Suppressor macrophage (primary cell): ENCODE data around the gene TPRN.

Source experiments
- DNase-seq, 4 experiments: peaks; one replicate each; pipeline ENCODE4 v3.0.0-alpha.2; 2020 to 2022

TPRN gene

DNA sequence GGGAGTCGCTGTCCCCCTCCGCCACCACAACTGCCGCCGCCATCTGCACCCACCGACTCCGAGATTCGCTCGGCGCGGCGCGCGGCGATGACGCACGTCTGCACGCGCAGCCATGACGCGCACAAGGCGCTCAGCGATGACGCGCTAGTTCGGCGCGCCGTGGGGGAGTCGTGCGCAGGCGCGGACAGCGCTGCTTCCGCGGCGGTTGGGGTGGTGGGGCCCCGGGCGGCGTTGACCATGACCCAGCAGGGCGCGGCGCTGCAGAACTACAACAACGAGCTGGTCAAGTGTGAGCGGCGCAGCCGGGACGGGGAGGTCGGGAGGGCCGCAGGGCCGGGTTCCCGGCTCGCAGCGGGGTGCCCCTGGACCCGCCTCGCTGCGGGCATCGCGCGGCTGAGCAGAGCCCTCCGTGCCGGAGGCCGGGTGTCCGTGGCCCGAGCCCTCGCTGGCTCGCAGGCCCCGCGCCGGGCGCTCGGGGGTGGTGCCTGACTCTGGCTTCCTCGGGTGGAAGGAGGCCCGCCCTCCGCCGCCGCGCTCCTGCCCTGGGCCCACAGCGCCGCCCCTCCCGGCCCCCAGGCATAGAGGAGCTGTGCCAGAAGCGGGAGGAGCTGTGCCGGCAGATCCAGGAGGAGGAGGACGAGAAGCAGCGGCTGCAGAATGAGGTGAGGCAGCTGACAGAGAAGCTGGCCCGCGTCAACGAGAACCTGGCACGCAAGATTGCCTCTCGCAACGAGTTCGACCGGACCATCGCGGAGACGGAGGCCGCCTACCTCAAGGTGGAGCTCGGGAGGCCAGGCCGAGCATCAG lies 11.8 kb downstream of the TPRN start, which contains the start of the genes ANAPC2 and SSNA1:
ANAPC2 (minus strand) TSS at position 71 of the 807 bp plus-strand sequence; CDS start at position 43, 28 bp downstream.
SSNA1 (plus strand) TSS at position 187 of the 807 bp plus-strand sequence; CDS start at position 238, 51 bp downstream.
- peak; percentile 96 to 99 (median 98) for DNase-seq

GRCh38 chr9:137188086-137188489 lies 12.5 kb downstream of the TPRN start:
- no peak for DNase-seq

DNA sequence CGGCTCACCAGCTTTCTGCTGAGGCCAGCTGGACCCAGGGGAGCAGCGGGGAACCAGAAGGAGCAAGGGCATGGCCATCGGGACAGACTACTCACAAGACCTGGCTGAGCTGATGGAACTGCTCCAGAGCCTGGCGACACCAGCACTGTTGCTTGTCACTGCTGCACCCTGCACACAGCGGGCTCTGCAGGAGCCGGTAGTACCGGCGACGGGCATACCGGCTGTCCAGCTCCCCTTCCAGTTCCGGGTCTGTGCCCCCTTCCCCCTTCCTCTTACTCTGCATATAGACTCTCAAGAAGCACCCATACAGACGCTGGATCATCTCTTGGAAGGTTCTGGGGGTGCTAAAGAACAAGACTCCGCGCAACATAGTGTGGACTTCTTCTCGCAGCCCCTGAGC lies 13.2 kb downstream of the TPRN start:
- DNase-seq: no peak

DNA sequence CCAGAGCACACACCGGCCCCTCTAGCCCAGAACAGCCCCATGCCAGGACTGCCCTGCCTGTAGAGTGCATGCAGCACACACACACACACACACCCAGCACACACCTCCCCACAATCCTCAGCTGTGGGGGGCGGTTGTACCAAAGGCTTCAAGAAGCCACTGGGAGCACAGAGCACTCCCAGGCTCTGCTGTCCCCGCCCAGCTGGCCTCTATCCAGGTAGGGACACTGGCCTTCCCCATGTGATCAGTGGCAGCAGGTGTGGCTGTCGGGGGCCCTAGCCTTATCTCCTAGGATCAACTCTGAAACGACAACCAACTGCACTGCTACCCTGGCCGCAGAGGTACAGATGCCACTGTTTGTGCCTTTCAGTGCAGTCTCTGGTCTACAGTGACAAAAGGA lies 14.2 kb downstream of the TPRN start:
- no peak for DNase-seq

GRCh38 chr9:137185921-137186320 lies 14.6 kb downstream of the TPRN start:
- DNase-seq: no peak

DNA sequence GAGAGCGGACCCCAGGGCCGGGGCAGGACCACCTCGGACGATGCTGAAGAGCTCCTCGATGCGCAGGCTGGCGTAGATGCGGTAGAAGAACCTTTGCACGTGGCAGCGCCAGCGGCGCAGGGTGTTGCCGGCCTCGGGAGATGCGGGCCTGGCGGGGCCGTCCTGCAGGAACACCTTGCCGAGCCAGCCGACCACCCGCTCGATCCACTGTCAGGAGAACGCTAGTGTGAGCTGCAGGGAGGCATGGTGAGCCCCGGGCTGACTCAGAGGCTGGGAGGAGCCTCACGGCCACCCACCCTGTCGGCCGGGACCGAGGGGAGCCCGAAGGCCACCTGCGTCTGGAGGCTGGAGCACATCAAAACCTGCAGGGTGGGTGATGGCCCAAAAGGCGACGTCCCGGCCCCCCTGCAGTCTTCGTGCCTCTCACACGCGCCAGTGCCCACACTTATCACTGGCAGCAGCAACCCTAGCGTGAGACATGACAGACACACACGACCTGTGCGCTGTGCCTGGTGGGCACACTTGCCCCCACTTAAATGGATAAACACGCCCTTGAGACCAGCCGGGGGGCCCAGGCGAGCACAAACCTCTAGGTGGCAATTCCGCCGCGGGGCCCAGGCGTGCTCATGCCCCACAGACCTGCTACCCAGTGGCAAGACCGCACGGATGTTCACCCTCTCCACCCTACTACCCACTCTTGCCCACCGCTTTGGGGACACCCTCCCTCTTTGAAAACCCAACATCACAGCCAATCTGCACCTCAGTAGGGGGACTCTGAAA lies 15.5 kb downstream of the TPRN start:
- DNase-seq: no peak

- no peak for DNase-seq
These were observed 16.5 kb downstream of the TPRN start for GRCh38 chr9:137183980-137184595.

GRCh38 chr9:137182836-137183235 lies 17.7 kb downstream of the TPRN start:
- no peak for DNase-seq

GRCh38 chr9:137181680-137182079 lies 18.9 kb downstream of the TPRN start:
- DNase-seq: no peak

DNA sequence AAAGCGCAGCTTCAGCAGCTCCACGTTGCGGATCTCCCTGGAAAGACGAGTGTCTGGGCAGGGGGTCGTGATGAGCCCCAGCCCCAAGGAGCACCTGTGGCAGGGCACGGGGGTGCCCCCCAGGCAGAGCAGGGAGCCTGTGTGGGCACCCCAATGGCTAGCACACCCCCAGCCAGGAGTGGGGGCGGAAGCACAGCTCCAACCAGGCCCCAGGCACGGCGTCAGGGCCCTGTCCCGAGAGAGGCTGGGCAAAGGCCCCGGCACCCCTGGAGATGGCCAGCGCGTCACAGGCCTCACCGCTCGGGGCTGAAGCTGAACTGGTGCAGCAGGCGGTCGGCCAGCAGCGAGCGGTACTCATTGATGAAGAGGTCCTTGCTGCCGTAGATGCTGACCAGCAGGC lies 20.1 kb downstream of the TPRN start:
- no peak for DNase-seq

DNA sequence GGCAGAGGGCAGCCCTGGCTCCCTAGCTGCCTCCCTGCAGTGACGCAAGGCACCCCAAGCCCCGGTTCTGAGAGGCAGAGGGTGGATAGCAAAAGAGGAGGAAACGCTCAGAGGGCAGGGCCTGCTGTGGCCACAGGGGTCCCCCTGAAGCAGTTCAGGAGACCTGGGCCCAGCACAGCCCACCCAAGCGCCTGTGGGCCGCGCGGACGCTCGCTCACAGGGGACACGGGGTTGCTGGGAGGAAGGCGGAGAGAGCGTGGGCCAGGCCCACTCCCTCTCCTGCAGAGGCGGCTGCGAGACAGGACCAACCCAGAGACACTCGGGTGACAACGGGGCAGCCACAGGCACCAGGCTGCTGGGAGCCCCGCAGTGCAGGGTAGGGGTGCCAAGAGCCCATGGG lies 20.8 kb downstream of the TPRN start:
- DNase-seq: no peak

DNA sequence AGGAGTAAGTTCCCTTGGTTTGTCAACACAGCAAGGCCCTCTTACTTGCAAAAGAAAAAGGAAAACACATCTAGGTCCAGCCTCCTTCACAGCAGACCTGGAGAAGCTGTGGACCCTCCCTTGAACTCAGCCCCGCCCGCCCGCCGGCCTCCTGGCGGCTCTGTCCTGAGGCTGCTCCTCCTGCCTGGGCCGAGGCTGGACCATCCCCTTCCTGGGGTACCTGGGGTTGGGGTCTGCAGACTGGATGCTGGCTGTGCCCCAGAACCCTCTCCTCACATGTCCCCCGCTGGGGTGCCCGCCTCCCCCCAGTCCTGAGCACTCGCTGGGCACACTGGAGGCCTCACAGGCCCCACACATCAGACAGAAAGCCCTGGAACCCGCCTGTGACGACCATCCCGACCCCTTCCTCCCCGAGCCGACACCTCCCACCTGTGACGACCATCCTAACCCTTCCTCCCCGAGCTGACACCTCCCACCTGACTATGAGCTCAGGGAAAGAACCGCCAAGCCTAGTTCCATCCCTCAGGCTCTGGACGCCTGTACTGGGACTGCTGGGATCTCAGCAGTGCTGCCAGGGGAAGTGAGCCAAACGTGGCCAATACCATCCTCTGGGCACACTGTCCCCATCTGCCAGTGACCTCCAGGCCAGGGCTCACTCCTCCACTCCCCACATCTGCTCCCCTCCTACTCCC lies 21.5 kb downstream of the TPRN start:
- DNase-seq: no peak

- no peak for DNase-seq
These were observed 22.2 kb downstream of the TPRN start for GRCh38 chr9:137178201-137178938.

- peak in 2 of 4 experiments; percentile 42 to 45 for DNase-seq
These were observed 24.0 kb downstream of the TPRN start for GRCh38 chr9:137176302-137177182.

DNA sequence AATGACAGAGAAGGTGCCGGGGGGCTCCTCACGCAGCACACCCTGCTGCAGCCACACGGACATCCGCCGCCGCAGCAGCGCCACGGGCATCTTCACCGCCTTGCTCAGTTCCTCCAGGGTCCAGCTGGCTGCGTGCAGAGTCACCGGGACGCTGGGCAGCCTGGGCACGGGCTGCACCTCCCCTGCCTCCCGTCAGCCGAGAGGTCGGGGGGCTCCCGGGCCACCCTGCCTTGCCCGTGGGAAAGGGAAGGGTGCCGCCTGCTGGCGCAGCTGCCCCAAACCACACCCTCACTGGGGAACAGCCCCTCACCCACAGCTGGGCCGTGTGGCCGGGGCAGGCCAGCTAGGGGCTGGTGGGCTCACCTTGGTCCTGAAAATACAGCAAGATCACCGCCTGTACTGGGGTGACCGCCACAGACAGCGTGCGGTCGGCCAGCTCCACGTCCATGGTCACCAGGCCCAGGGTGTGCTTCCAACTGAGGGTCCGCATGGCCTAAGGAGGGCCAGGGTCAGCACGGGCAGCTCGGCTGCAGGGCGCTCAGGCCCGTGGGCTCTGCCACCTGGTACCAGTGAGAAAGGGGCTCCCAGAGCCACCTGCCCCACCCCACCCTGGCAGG lies 25.1 kb downstream of the TPRN start:
- DNase-seq: no peak

DNA sequence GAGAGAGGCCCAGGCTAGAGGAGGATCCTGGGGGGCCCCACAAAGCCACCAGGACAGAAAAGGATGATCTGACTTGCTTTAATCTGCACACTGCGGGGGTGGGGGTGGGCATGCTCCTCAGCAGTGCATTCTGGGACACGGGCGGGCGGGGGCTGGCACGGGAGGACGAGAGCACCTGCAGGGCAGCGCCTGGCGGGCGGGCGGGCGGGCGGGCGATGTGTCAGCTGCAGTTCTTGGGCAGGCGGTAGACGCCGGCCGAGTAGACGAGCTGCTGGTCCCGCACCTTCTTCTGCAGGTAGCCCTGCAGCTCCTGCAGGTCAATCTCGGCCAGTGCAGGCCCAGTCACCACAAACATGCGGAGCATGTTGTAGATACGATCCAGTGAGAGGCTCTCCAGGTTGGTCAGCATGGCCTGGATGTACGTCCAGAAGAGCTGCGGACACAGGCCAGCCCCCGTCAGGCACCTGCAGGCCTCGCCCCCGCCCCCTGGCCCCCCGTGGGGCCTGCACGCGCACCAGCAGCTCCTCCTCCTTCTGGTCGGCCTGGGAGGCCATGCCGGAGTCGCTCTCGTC lies 25.7 kb downstream of the TPRN start:
- no peak for DNase-seq

DNA sequence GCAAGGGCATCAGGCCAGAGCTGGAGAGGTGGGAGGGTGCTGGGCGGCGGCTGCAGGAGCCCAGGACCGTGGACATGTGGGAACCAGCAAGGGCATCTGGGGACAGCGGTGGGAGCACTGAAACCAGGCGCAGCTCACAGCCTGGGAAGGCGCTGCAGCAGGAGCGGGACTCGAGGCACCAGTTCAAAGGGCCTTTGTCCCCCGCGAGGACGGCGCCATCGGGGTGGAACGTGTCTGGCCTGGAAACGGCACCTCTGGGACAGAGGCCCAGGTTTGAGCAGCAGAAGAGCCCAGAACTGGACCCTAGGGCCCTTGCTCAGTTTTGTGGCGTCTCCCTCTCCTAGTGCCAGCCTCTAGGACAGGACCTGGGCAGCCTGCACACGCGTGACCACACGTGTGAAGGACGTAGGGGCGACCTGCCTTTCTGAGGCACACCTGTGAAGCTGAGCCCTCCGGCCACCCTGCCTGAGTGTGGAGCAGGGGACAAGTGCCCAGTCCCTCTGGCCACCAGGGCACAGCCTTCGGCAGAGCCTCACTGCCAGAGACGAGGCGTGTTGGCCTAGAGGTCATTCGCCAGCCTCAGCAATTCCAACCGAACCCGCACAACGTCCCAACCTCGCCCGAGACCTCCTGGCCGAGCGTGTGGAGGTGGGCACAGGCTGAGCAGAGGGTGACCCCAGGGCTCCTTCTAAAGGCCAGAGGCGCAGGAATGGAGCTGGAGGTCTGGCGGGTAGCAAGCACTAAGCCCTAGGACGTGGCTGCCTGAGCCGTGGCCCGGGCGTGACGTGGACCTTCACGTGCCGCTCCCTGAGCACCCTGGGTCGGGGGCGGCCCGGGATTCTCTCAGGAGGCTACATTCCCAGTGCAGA lies 26.5 kb downstream of the TPRN start:
- no peak for DNase-seq

- no peak for DNase-seq
These were observed 27.4 kb downstream of the TPRN start for GRCh38 chr9:137172901-137173795.
